Spleen (tissue), 11 donors: ENCODE results near the gene CHST15. TPM values are rescaled to one million over a fixed set of nuclear protein-coding genes. Genes with fewer than 3 reads are reported as not detected.

Source experiments
- DNase-seq: peaks from one replicate; pipeline ENCODE4 v3.0.0-alpha.2; 2020
- H3K27ac ChIP-seq, 8 donors: fragments of 200-600 bp; sonication (generic) in 7 of 8; 1 replicate in 4 of 8; 2 replicates in 4 of 8; pipeline versions ENCODE4 v1.5.0 to v1.8.0; 2016 to 2021; ENCODE audit warnings: inconsistent platforms in 4 of 8, mild to moderate bottlenecking in 4 of 8, moderate library complexity in 1 of 8
- H3K27me3 ChIP-seq, 7 donors: fragments of 200-600 bp; sonication (generic) in 6 of 7; replicated peaks in 1 of 7; 1 replicate in 4 of 7; 2 replicates in 3 of 7; pipeline versions ENCODE4 v1.5.0 to v1.8.0; 2016 to 2021; ENCODE audit warnings: inconsistent platforms in 3 of 7, mild to moderate bottlenecking in 1 of 7
- H3K36me3 ChIP-seq, 6 donors: fragments of 200-600 bp; sonication (generic) in 5 of 6; 1 replicate in 4 of 6; 2 replicates in 2 of 6; pipeline versions ENCODE4 v1.5.0 to v1.8.0; 2016 to 2021; ENCODE audit warnings: inconsistent platforms in 2 of 6
- H3K4me1 ChIP-seq, 6 donors: fragments of 200-600 bp; sonication (generic) in 5 of 6; 1 replicate in 3 of 6; 2 replicates in 3 of 6; pipeline versions ENCODE4 v1.5.0 to v1.8.0; 2016 to 2021; ENCODE audit warnings: inconsistent platforms in 3 of 6
- H3K4me3 ChIP-seq, 8 donors: fragments of 200-600 bp; sonication (generic) in 7 of 8; 1 replicate in 4 of 8; 2 replicates in 4 of 8; pipeline versions ENCODE4 v1.5.0 to v1.8.0; 2016 to 2021; ENCODE audit warnings: inconsistent platforms in 4 of 8, mild to moderate bottlenecking in 4 of 8, moderate library complexity in 2 of 8
- H3K9me3 ChIP-seq, 8 donors: fragments of 200-600 bp; sonication (generic) in 7 of 8; 1 replicate in 4 of 8; 2 replicates in 4 of 8; pipeline versions ENCODE4 v1.5.0 to v1.8.0; 2016 to 2021; ENCODE audit warnings: inconsistent platforms in 4 of 8
- CTCF ChIP-seq, 11 experiments: fragments of 200-600 bp in 7 of 11; fragments of 450-650 bp in 4 of 11; sonication (generic) in 4 of 11; IDR thresholded peaks in 8 of 11; conservative IDR thresholded peaks in 3 of 11; 1 replicate in 7 of 11; 2 replicates in 4 of 11; pipeline versions ENCODE4 v1.4.0 to v1.8.0; 2016 to 2021; ENCODE audit warnings: antibody characterized with exemption in 11 of 11, inconsistent platforms in 4 of 11, mild to moderate bottlenecking in 1 of 11
- POLR2A ChIP-seq, 3 donors: fragments of 450-650 bp; IDR thresholded peaks; one replicate each; pipeline ENCODE4 v1.5.1; 2017; ENCODE audit warnings: antibody characterized with exemption in 3 of 3, mild to moderate bottlenecking in 1 of 3
- POLR2AphosphoS5 ChIP-seq, 3 donors: sonication (generic); formaldehyde crosslinking; IDR thresholded peaks; one replicate each; pipeline ENCODE4 v1.5.1; 2017; ENCODE audit warnings: antibody characterized with exemption in 3 of 3
- WGBS, 5 donors: extraction: QIAGEN DNeasy Blood & Tissue Kit in 3 of 5; methylation state at CpG; one replicate each; pipeline versions ENCODE4 v1.1.5 to v1.1.7; 2013 to 2018; 5-methylcytosine and 5-hydroxymethylcytosine counted together
- intact Hi-C: fragments of 100-400 bp; cut with DNase I; formaldehyde crosslinking; loops from one replicate; pipeline ENCODE4 v1.15.0; 2023; ENCODE audit warnings: low total_unique reads
- polyA plus RNA-seq, 3 donors: library from polyadenylated mRNA; stranded (reverse); fragments of 200-250 nt; gene quantifications; one replicate each; pipeline ENCODE4 v1.2.1, GENCODE V29; 2013
- total RNA-seq, 7 donors: library from RNA; depleted of rRNA in 3 of 7; stranded (reverse); fragments of >200 nt in 3 of 7; fragmentation: NEBNext Ultra II Directional in 4 of 7; extraction: Animal tissue kit (Norgen Biotek cat#: 25700) in 4 of 7; gene quantifications; one replicate each; pipeline versions ENCODE4 v1.1.0 to v1.2.1, GENCODE V29; 2016 to 2021
- donor health status: healthy with polysubstance abuse.
- donor health status: DM: no; HTN: no; CAD: no; lungs with moderate emphysema.
- donor health status: DM: no; HTN: no; CAD: no.
- donor health status: Bipolar disorder and iron deficiency.
- donor health status: healthy.
- donor health status: DM: no; HTN: no; CAD: no.
- donor health status: DM: yes; HTN: yes; CAD: no.

CHST15 gene
- total and polyA plus RNA-seq, 10 donors = 6.1 to 133 (median 102) TPM

- DNase-seq = no peak
- Histone ChIP-seq H3K27me3 (no peaks in the 10 kb centered on the region), H3K4me3 (no peak overlapping the region), H3K27ac (peak overlapping the region in 5 of 8 donors; percentile 41 to 99 (median 94)), H3K4me1 (peaks cover 11 to 98% (median 52%) of the 10 kb centered on the region in 6 donors), H3K36me3 (peaks cover 0 to 56% (median 0%) of the 10 kb centered on the region in 6 donors), H3K9me3 (no peaks in the 10 kb centered on the region)
- intact Hi-C loops = no loop called here
- TF ChIP-seq POLR2AphosphoS5 (IDR thresholded peaks at IDR 0.05) (no peak), POLR2A (IDR thresholded peaks at IDR 0.05) (no peak), CTCF (IDR thresholded peaks at IDR 0.05 in 8 of 11, conservative IDR thresholded peaks at IDR 0.05 in 3 of 11) (no peak)
- WGBS, 5 donors = 85 to 93% (median 90%) methylated on average over 6 of the region's 6 CpGs
Observed at GRCh38 chr10:124082555-124082954, 10.8 kb downstream of the CHST15 start.

DNA sequence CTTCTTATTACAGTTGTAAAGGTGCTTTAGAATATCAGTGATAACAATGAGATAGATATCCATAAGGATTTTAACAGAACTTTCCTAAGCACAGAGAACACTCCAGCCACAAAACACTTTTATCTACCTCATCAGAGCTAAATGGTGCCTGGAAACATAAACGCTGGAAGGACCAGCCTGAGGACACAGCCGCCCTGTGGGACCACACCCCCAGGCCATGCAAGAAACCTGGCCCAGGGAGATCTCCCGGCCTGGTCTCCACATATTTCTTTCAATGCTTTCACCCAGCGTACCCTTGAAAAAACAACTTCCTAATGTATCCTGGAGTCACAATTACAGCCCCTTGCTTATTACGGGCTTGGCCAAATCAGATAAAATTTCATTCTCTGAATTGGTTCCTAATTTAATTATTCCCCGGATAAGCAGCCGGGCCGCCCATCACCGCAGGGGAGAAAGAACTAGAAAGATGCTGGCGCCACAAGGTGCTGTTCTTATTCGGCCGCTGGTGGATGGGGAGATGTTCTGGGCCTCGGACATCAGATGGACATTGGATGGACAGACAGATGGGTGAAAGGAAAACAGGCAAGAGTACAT lies 11.8 kb downstream of the CHST15 start:
- DNase-seq = no peak
- Histone ChIP-seq H3K27me3 (no peaks in the 10 kb centered on the region), H3K27ac (peak overlapping the region in 4 of 8 donors; percentile 77 to 99 (median 96)), H3K9me3 (no peaks in the 10 kb centered on the region), H3K4me1 (peaks cover 11 to 98% (median 50%) of the 10 kb centered on the region in 6 donors), H3K4me3 (no peak overlapping the region), H3K36me3 (peaks cover 0 to 49% (median 0%) of the 10 kb centered on the region in 6 donors)
- intact Hi-C loops = no loop called here
- TF ChIP-seq POLR2A (IDR thresholded peaks at IDR 0.05) (no peak), CTCF (IDR thresholded peaks at IDR 0.05 in 8 of 11, conservative IDR thresholded peaks at IDR 0.05 in 3 of 11) (no peak), POLR2AphosphoS5 (IDR thresholded peaks at IDR 0.05) (no peak)
- WGBS, 5 donors = 86 to 94% (median 92%) methylated on average over 13 of the region's 13 CpGs

- Histone ChIP-seq H3K27me3 (no peaks in the 10 kb centered on the region), H3K36me3 (peaks cover 0 to 37% (median 0%) of the 10 kb centered on the region in 6 donors), H3K4me3 (no peak overlapping the region), H3K4me1 (peaks cover 19 to 98% (median 51%) of the 10 kb centered on the region in 6 donors), H3K9me3 (no peaks in the 10 kb centered on the region), H3K27ac (peak overlapping the region in 4 of 8 donors; percentile 49 to 61 (median 54))
- no peak for DNase-seq
- intact Hi-C loops = no loop called here
- WGBS, 5 donors = 51 to 78% (median 60%) methylated on average over 9 of the region's 9 CpGs
- TF ChIP-seq POLR2A (IDR thresholded peaks at IDR 0.05) (no peak), CTCF (IDR thresholded peaks at IDR 0.05 in 8 of 11, conservative IDR thresholded peaks at IDR 0.05 in 3 of 11) (no peak)
Observed at GRCh38 chr10:124079864-124080263, 13.5 kb downstream of the CHST15 start.

- DNase-seq = no peak
- Histone ChIP-seq H3K4me3 (no peak overlapping the region), H3K4me1 (peaks cover 27 to 98% (median 54%) of the 10 kb centered on the region in 6 donors), H3K27ac (peak overlapping the region in 4 of 8 donors; percentile 29 to 71 (median 50)), H3K27me3 (no peaks in the 10 kb centered on the region), H3K9me3 (no peaks in the 10 kb centered on the region), H3K36me3 (peaks cover 0 to 29% (median 0%) of the 10 kb centered on the region in 6 donors)
- intact Hi-C loops = no loop called here
- TF ChIP-seq POLR2AphosphoS5 (IDR thresholded peaks at IDR 0.05) = no peak
- no peak for TF ChIP-seq CTCF (IDR thresholded peaks at IDR 0.05 in 8 of 11, conservative IDR thresholded peaks at IDR 0.05 in 3 of 11)
- no peak for TF ChIP-seq POLR2A (IDR thresholded peaks at IDR 0.05)
Observed at GRCh38 chr10:124078714-124079113, 14.7 kb downstream of the CHST15 start.
